Transverse colon (tissue), 4 donors: ENCODE measurements around the gene RUVBL2. TPM values are rescaled to one million over a fixed set of nuclear protein-coding genes. Genes with fewer than 3 reads are reported as not detected.

Source experiments
- DNase-seq: peaks from one replicate; pipeline ENCODE4 v3.0.0-alpha.2; 2019
- H3K27ac ChIP-seq, 4 donors: fragments of 200-600 bp; sonication (generic); 2 replicates each; pipeline ENCODE4 v1.5.1; 2016 to 2018; ENCODE audit warnings: inconsistent platforms in 4 of 4
- H3K27me3 ChIP-seq: fragments of 200-600 bp; sonication (generic); 2 replicates; pipeline ENCODE4 v1.5.1; 2017; ENCODE audit warnings: inconsistent platforms
- H3K36me3 ChIP-seq, 4 donors: fragments of 200-600 bp; sonication (generic); 2 replicates each; pipeline ENCODE4 v1.5.1; 2017 to 2019; ENCODE audit warnings: inconsistent platforms in 4 of 4
- H3K4me1 ChIP-seq, 4 donors: fragments of 200-600 bp; sonication (generic); 2 replicates each; pipeline ENCODE4 v1.5.1; 2017 to 2020; ENCODE audit warnings: inconsistent platforms in 4 of 4
- H3K4me3 ChIP-seq, 4 donors: fragments of 200-600 bp; sonication (generic); 1 replicate in 1 of 4; 2 replicates in 3 of 4; pipeline versions ENCODE4 v1.5.1 to v1.6.1; 2017 to 2019; ENCODE audit warnings: inconsistent platforms in 4 of 4
- H3K9me3 ChIP-seq, 2 donors: fragments of 200-600 bp; sonication (generic); 2 replicates each; pipeline ENCODE4 v1.5.1; 2017 to 2019; ENCODE audit warnings: inconsistent platforms in 2 of 2
- EP300 ChIP-seq: sonication (generic); formaldehyde crosslinking; IDR thresholded peaks from one replicate; pipeline ENCODE4 v1.6.1; 2017; ENCODE audit warnings: antibody characterized with exemption, low read depth
- POLR2A ChIP-seq: fragments of 450-650 bp; IDR thresholded peaks from one replicate; pipeline ENCODE4 v1.6.1; 2016; ENCODE audit warnings: antibody characterized with exemption, mild to moderate bottlenecking, moderate library complexity
- POLR2AphosphoS5 ChIP-seq, 3 donors: sonication (generic); formaldehyde crosslinking; IDR thresholded peaks; one replicate each; pipeline ENCODE4 v1.6.1; 2016; ENCODE audit warnings: antibody characterized with exemption in 3 of 3
- WGBS, 2 donors: methylation state at CpG; one replicate each; pipeline ENCODE4 v1.1.5; 2018; ENCODE audit warnings: low coverage in 1 of 2; 5-methylcytosine and 5-hydroxymethylcytosine counted together
- in situ Hi-C, 4 donors: fragments of 200-750 bp; cut with MboI; loops; one replicate each; pipeline versions ENCODE4 v1.15.0 to v1.15.1; 2017; ENCODE audit warnings: low sequenced_read_pairs in 3 of 4, low pct_ligation_motif_present in 1 of 4, low pct_unique_long_range_greater_than_20kb in 1 of 4
- intact Hi-C: fragments of 100-400 bp; cut with DNase I; formaldehyde crosslinking; loops from one replicate; pipeline ENCODE4 v1.15.1; 2023; ENCODE audit warnings: low total_unique reads
- total RNA-seq, 4 donors: library from RNA; depleted of rRNA; stranded (reverse); fragments of >200 nt; gene quantifications; one replicate each; pipeline ENCODE4 v1.1.0, GENCODE V29; 2016
- TF ChIP-seq, protein P1 (sequence below), 5 experiments: fragments of 200-600 bp in 3 of 5; fragments of 450-650 bp in 2 of 5; sonication (generic) in 3 of 5; IDR thresholded peaks; 1 replicate in 2 of 5; 2 replicates in 3 of 5; pipeline ENCODE4 v1.5.1; 2016 to 2017; ENCODE audit warnings: antibody characterized with exemption in 5 of 5, inconsistent platforms in 3 of 5, mild to moderate bottlenecking in 2 of 5, moderate library complexity in 1 of 5

Gene RUVBL2
- total RNA-seq, 4 donors from 2014 or later, result 48.6 to 66.9 (median 59.4) TPM

DNA sequence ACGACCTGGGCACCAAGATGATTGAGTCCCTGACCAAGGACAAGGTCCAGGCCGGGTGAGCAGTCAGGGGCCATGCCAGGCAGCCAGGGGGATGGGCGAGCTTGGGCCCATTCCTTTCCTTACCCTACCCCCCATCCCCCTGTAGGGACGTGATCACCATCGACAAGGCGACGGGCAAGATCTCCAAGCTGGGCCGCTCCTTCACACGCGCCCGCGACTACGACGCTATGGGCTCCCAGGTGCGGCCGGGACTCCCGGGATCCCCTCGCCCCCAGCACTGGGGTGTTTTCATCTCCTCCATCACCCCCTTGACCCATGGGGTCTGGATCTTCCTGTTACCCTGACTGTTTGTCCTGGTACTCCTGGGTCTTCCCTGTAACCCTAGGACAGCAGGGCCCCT, 16.1 kb downstream of the RUVBL2 start:
- in situ Hi-C loops (no loop called here), intact Hi-C loops (no loop called here)
- H3K36me3 ChIP-seq, result peaks cover 0 to 19% (median 9%) of the 10 kb centered on the region in 4 donors
- no peaks in the 10 kb centered on the region for H3K4me1 ChIP-seq
- H3K9me3 ChIP-seq, result no peaks in the 10 kb centered on the region
- TF ChIP-seq, protein P1, sequence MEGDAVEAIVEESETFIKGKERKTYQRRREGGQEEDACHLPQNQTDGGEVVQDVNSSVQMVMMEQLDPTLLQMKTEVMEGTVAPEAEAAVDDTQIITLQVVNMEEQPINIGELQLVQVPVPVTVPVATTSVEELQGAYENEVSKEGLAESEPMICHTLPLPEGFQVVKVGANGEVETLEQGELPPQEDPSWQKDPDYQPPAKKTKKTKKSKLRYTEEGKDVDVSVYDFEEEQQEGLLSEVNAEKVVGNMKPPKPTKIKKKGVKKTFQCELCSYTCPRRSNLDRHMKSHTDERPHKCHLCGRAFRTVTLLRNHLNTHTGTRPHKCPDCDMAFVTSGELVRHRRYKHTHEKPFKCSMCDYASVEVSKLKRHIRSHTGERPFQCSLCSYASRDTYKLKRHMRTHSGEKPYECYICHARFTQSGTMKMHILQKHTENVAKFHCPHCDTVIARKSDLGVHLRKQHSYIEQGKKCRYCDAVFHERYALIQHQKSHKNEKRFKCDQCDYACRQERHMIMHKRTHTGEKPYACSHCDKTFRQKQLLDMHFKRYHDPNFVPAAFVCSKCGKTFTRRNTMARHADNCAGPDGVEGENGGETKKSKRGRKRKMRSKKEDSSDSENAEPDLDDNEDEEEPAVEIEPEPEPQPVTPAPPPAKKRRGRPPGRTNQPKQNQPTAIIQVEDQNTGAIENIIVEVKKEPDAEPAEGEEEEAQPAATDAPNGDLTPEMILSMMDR (IDR thresholded peaks at IDR 0.05), result no peak
- TF ChIP-seq EP300, result no peak
- TF ChIP-seq POLR2A, result no peak
- TF ChIP-seq POLR2AphosphoS5 (IDR thresholded peaks at IDR 0.05), result no peak
- H3K27me3 ChIP-seq, result no peaks in the 10 kb centered on the region
- no peak overlapping the region for H3K27ac ChIP-seq
- no peak overlapping the region for H3K4me3 ChIP-seq
- WGBS, 2 donors, result 97% methylated on average over 18 of the region's 18 CpGs; no CpG with 5 or more reads in 1 of the 2 donors
- no peak for DNase-seq

DNA sequence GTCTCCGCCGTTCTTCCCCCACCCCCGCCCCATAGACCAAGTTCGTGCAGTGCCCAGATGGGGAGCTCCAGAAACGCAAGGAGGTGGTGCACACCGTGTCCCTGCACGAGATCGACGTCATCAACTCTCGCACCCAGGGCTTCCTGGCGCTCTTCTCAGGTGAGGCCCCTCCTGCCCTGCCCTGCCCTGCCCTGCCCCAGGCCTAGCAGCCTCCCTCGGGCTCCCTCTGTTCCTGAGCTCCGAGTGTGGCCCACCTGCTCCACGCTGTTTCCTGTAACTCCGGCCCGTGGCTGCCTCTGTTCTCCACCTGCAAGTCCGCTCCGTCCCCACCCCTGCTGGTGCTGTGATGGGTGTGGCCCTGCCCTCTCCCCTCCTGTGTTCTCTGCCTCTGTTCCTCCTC, 16.8 kb downstream of the RUVBL2 start:
- Histone ChIP-seq H3K27ac (no peak overlapping the region), H3K27me3 (no peaks in the 10 kb centered on the region), H3K36me3 (peaks cover 0 to 14% (median 6%) of the 10 kb centered on the region in 4 donors), H3K9me3 (no peaks in the 10 kb centered on the region), H3K4me1 (no peaks in the 10 kb centered on the region), H3K4me3 (no peak overlapping the region)
- TF ChIP-seq POLR2A, result no peak
- no peak for TF ChIP-seq EP300
- no peak for TF ChIP-seq POLR2AphosphoS5 (IDR thresholded peaks at IDR 0.05)
- TF ChIP-seq, protein P1 (IDR thresholded peaks at IDR 0.05), result no peak
- DNase-seq, result no peak
- in situ Hi-C loops (no loop called here), intact Hi-C loops (no loop called here)
- 88 to 90% methylated on average over 7 to 18 of the region's 18 CpGs for WGBS, 2 donors

DNA sequence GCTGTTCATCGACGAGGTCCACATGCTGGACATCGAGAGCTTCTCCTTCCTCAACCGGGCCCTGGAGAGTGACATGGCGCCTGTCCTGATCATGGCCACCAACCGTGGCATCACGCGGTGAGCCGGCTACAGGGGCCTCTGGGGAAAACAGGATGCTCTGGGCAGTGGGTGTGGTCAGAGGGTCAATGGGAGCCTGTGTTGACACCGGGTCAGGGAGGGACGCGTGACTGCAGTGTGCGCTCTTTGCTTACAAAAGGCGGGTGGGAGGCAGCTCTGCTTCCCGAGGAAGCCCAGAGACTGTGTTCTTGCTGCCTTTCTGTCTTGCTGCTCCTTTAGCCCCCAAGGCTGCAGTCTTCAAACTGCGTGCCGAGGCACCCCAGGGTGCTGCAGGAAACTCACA, 17.5 kb downstream of the RUVBL2 start:
- Histone ChIP-seq H3K27me3 (no peaks in the 10 kb centered on the region), H3K4me3 (no peak overlapping the region), H3K4me1 (no peaks in the 10 kb centered on the region), H3K9me3 (no peaks in the 10 kb centered on the region), H3K27ac (no peak overlapping the region), H3K36me3 (peaks cover 0 to 14% (median 3%) of the 10 kb centered on the region in 4 donors)
- intact Hi-C loops (no loop called here), in situ Hi-C loops (no loop called here)
- no peak for TF ChIP-seq POLR2A
- no peak for TF ChIP-seq POLR2AphosphoS5 (IDR thresholded peaks at IDR 0.05)
- TF ChIP-seq, protein P1 (IDR thresholded peaks at IDR 0.05), result no peak
- no peak for TF ChIP-seq EP300
- 77 to 90% methylated on average over 2 to 12 of the region's 17 CpGs for WGBS, 2 donors
- no peak for DNase-seq

DNA sequence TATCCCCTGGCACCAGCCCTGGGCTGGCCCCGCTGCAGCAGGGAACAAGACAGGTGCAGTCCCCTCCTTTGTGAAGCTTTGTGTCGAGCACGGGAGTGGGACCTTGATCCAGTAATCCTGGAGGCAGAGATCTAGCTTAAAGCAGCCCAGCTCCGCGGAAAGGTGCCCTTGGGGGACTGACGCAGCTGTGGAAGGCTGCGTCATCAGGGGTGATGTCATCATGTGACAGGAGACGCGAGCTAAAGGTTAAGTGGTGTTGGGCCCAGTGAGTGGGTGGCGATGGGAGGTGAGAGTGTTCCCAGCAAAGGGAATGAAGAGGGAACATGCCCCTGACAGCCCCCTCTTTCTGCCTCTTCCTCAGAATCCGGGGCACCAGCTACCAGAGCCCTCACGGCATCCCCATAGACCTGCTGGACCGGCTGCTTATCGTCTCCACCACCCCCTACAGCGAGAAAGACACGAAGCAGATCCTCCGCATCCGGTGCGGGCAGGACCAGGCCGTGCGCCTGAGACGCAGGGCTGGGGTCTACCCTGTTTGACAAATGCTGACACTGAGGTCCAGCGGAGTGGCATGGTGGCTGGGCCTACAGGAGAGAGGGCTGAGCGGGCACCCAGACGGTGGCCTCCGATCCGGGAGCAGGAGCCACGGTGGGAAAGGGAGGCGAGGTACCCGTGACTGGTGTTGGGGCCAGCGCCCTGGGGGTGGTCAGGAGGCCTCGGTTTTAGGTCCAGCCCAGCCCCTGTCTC, 20.6 kb downstream of the RUVBL2 start:
- in situ Hi-C loops (no loop called here), intact Hi-C loops (no loop called here)
- 94% methylated on average over 31 of the region's 32 CpGs; no CpG with 5 or more reads in 1 of the 2 donors for WGBS, 2 donors
- Histone ChIP-seq H3K4me3 (no peak overlapping the region), H3K36me3 (peaks cover 0 to 14% (median 3%) of the 10 kb centered on the region in 4 donors), H3K4me1 (peaks cover 7 to 21% (median 19%) of the 10 kb centered on the region in 4 donors), H3K27ac (no peak overlapping the region), H3K9me3 (no peaks in the 10 kb centered on the region), H3K27me3 (peaks cover 15% of the 10 kb centered on the region)
- TF ChIP-seq POLR2AphosphoS5 (IDR thresholded peaks at IDR 0.05) (no peak), POLR2A (no peak), EP300 (no peak)
- TF ChIP-seq, protein P1 (IDR thresholded peaks at IDR 0.05), result no peak
- DNase-seq, result no peak
